NK-92 (cell line): Measurements from ENCODE around the gene CYP4F8.

ENCODE experiments used
- DNase-seq: peaks from one replicate; lab custom pipeline; 2025; ENCODE audit not compliant: unreplicated experiment; lab: John Stamatoyannopoulos, UW

The CYP4F8 gene

GRCh38 chr19:15616183-15616582, 1.2 kb downstream of the CYP4F8 start:
- DNase-seq: no peak

- DNase-seq: no peak
These were observed 1.7 kb downstream of the CYP4F8 start for GRCh38 chr19:15616627-15617270.

GRCh38 chr19:15618321-15618720, 3.3 kb downstream of the CYP4F8 start:
- no peak for DNase-seq

GRCh38 chr19:15621801-15622200, 6.8 kb downstream of the CYP4F8 start:
- DNase-seq: no peak

GRCh38 chr19:15622991-15623390, 8.0 kb downstream of the CYP4F8 start:
- DNase-seq: no peak

GRCh38 chr19:15623711-15624318, 8.8 kb downstream of the CYP4F8 start:
- no peak for DNase-seq

GRCh38 chr19:15628236-15629002, 13.4 kb downstream of the CYP4F8 start:
- DNase-seq: no peak

GRCh38 chr19:15629003-15629880, 14.2 kb downstream of the CYP4F8 start:
- DNase-seq: no peak

- DNase-seq: no peak
These were observed 16.8 kb downstream of the CYP4F8 start for GRCh38 chr19:15631817-15632216.

- DNase-seq: no peak
These were observed 18.2 kb downstream of the CYP4F8 start for GRCh38 chr19:15633082-15633835.

GRCh38 chr19:15634105-15634504, 19.1 kb downstream of the CYP4F8 start:
- DNase-seq: no peak

GRCh38 chr19:15635016-15635805, 20.2 kb downstream of the CYP4F8 start:
- DNase-seq: no peak

GRCh38 chr19:15636026-15636425, 21.0 kb downstream of the CYP4F8 start:
- DNase-seq: no peak

- no peak for DNase-seq
These were observed 24.6 kb downstream of the CYP4F8 start for GRCh38 chr19:15639596-15639995.

GRCh38 chr19:15640294-15640903, 25.4 kb downstream of the CYP4F8 start, which contains the start of gene CYP4F3:
Gene CYP4F3, plus strand, starts transcription at chr19:15640897. Its CDS starts 519 bp downstream, at chr19:15641416.
- no peak for DNase-seq

- DNase-seq: no peak
These were observed 26.0 kb downstream of the CYP4F8 start for GRCh38 chr19:15640904-15641597.

- no peak for DNase-seq
These were observed 27.0 kb downstream of the CYP4F8 start for GRCh38 chr19:15641901-15642491.

GRCh38 chr19:15642807-15643206, 27.8 kb downstream of the CYP4F8 start:
- no peak for DNase-seq
